Right lobe of liver (tissue), 6 donors: ENCODE measurements around the gene RNF103. TPM values are rescaled to one million over a fixed set of nuclear protein-coding genes. Genes with fewer than 3 reads are reported as not detected.

Experiments used
- ATAC-seq, 4 donors: fragments of 200-7000 bp; cut with Tn5 transposase; one replicate each; pipeline ENCODE4 v1.9.1; 2020; ENCODE audit warnings: mild to moderate bottlenecking in 4 of 4, moderate library complexity in 4 of 4
- DNase-seq, 3 donors: peaks; one replicate each; pipeline ENCODE4 v3.0.0-alpha.2; 2020
- H3K27ac ChIP-seq, 3 donors: fragments of 200-600 bp; one replicate each; pipeline ENCODE4 v1.8.0; 2022
- H3K27me3 ChIP-seq, 2 donors: fragments of 200-600 bp; one replicate each; pipeline ENCODE4 v1.8.0; 2022
- H3K36me3 ChIP-seq, 4 donors: fragments of 200-600 bp; sonication (generic) in 1 of 4; one replicate each; pipeline versions ENCODE4 v1.5.1 to v1.8.0; 2017 to 2022; ENCODE audit warnings: control low read depth in 1 of 4
- H3K4me1 ChIP-seq, 4 donors: fragments of 200-600 bp; sonication (generic) in 1 of 4; one replicate each; pipeline versions ENCODE4 v1.5.1 to v1.8.0; 2017 to 2022; ENCODE audit warnings: control low read depth in 1 of 4
- H3K4me3 ChIP-seq, 3 donors: fragments of 200-600 bp; one replicate each; pipeline ENCODE4 v1.8.0; 2022
- H3K9me3 ChIP-seq, 4 donors: fragments of 200-600 bp; sonication (generic) in 1 of 4; one replicate each; pipeline versions ENCODE4 v1.5.1 to v1.8.0; 2017 to 2022; ENCODE audit warnings: control low read depth in 1 of 4
- POLR2A ChIP-seq: fragments of 450-650 bp; IDR thresholded peaks from one replicate; pipeline ENCODE4 v1.6.1; 2017; ENCODE audit warnings: antibody characterized with exemption, mild to moderate bottlenecking
- WGBS: methylation state at CpG from one replicate; pipeline ENCODE4 v1.1.6; 2018; ENCODE audit warnings: low coverage, low lambda C conversion rate; ENCODE audit not compliant: insufficient coverage; ENCODE audit errors: missing lambda C conversion rate; 5-methylcytosine and 5-hydroxymethylcytosine counted together
- intact Hi-C, 2 donors: fragments of 100-400 bp; cut with DNase I; formaldehyde crosslinking; loops; one replicate each; pipeline versions ENCODE4 v1.11.2 to v1.14.1; 2022
- total RNA-seq, 6 experiments: library from RNA; depleted of rRNA in 2 of 6; stranded (reverse); fragments of >200 nt in 2 of 6; fragmentation: NEBNext Ultra II Directional in 3 of 6; extraction: Animal tissue kit (Norgen Biotek cat#: 25700) in 3 of 6; gene quantifications; one replicate each; pipeline versions ENCODE4 v1.1.0 to v1.2.4, GENCODE V29; 2016 to 2023
- TF ChIP-seq, protein P1 (sequence below), 4 donors: fragments of 200-600 bp in 3 of 4; fragments of 450-650 bp in 1 of 4; IDR thresholded peaks; one replicate each; pipeline versions ENCODE4 v1.5.1 to v1.8.0; 2016 to 2022; ENCODE audit warnings: antibody characterized with exemption in 4 of 4, mild to moderate bottlenecking in 2 of 4
- donor health status: DM: no; HTN: yes; CAD: no.
- donor health status: DM: no; HTN: no; CAD: no.
- donor health status: DM: no; HTN: no; CAD: no.
- donor health status: DM: no; HTN: yes; CAD: no.
- donor health status: DM: no; HTN: yes; CAD: no.

Gene RNF103
- total RNA-seq, 6 experiments from 2014 or later: 30.6 to 47.7 (median 39.7) TPM

DNA sequence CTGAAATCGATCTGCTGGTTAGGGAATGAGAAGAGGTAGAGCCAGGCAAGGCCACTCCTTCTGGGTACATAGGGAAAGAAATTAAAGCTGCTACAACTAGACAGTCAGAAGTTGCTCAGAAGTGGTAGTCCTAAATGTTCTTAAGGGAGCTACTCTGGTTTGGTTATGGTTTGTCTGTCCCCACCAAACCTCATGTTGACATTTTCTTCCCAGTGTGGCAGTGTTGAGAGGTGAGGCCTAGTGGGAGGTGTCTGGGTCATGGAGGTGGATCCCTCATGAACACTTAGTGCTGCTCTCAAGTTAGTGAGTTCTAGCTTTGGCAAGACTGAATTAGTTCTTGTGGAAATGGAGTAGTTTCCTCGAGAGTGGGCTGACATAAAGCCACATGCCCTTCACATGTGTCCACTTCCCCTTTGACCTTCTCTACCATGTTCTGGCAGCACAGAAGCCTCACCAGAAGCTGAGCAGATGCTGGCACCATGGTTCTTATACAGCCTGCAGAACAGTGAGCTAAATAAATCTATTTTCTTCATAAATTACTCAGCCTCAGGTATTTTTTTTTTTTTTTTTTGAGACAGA, 14.7 kb downstream of the RNF103 start:
- Histone ChIP-seq H3K4me3 (no peak overlapping the region), H3K27ac (no peak overlapping the region), H3K4me1 (no peaks in the 10 kb centered on the region), H3K27me3 (no peaks in the 10 kb centered on the region), H3K36me3 (peaks cover 0 to 65% (median 19%) of the 10 kb centered on the region in 4 donors), H3K9me3 (no peaks in the 10 kb centered on the region)
- WGBS: 93% methylated on average over 1 of the region's 2 CpGs
- TF ChIP-seq, protein P1, sequence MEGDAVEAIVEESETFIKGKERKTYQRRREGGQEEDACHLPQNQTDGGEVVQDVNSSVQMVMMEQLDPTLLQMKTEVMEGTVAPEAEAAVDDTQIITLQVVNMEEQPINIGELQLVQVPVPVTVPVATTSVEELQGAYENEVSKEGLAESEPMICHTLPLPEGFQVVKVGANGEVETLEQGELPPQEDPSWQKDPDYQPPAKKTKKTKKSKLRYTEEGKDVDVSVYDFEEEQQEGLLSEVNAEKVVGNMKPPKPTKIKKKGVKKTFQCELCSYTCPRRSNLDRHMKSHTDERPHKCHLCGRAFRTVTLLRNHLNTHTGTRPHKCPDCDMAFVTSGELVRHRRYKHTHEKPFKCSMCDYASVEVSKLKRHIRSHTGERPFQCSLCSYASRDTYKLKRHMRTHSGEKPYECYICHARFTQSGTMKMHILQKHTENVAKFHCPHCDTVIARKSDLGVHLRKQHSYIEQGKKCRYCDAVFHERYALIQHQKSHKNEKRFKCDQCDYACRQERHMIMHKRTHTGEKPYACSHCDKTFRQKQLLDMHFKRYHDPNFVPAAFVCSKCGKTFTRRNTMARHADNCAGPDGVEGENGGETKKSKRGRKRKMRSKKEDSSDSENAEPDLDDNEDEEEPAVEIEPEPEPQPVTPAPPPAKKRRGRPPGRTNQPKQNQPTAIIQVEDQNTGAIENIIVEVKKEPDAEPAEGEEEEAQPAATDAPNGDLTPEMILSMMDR (IDR thresholded peaks at IDR 0.05): no peak
- no peak for TF ChIP-seq POLR2A
- ATAC-seq: no peak
- DNase-seq: no peak
- intact Hi-C loops: no loop called here

DNA sequence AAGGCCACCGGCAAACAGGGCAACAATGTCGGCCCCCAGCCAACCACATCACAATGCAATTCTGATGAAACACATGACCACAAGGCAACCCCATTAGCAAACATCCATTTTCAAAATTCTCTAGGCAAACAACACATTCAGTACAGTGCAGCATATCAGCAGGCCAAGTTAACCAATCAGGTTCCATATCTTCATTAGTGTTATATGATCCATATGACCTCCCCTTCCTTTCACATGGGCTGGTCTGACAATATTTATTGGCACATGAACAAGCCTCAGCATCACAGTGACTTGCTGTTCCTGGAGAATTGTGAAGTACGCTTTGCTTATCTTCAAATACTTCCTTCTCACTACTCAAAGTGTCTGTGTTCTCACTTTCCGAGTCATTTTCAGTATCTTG, 19.8 kb downstream of the RNF103 start:
- TF ChIP-seq, protein P1 (IDR thresholded peaks at IDR 0.05): no peak
- TF ChIP-seq POLR2A: no peak
- Histone ChIP-seq H3K27me3 (no peaks in the 10 kb centered on the region), H3K4me3 (no peak overlapping the region), H3K27ac (no peak overlapping the region), H3K9me3 (no peaks in the 10 kb centered on the region), H3K4me1 (no peaks in the 10 kb centered on the region), H3K36me3 (peaks cover 0 to 38% (median 13%) of the 10 kb centered on the region in 4 donors)
- DNase-seq: no peak
- WGBS: 69% methylated on average over 4 of the region's 4 CpGs
- peak in 2 of 4 donors; percentile 20 to 35 for ATAC-seq
- intact Hi-C loops: no loop called here

DNA sequence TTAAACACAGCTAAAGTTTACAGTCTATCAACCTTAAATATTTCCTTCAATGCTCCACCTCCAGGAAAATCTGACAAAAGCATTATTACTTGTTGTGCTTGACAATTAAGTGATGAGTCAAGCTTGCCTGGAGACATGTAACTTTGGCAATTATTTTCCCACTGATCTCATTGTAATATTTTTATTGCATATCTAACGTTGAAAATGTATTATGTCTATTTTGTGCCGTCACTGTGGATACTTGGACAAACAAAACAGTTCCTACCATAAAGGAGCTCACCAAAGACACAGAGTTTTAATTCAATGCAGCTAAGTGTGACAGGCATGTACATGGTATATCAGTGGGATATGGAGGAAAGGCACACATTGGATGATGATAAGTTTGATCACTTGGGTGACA, 24.7 kb downstream of the RNF103 start:
- WGBS: 92% methylated on average over 2 of the region's 2 CpGs
- DNase-seq (no peak), ATAC-seq (no peak)
- H3K36me3 ChIP-seq: peaks cover 0 to 6% (median 3%) of the 10 kb centered on the region in 4 donors
- no peak overlapping the region for H3K27ac ChIP-seq
- TF ChIP-seq POLR2A: no peak
- TF ChIP-seq, protein P1 (IDR thresholded peaks at IDR 0.05): no peak
- intact Hi-C loops: no loop called here
- no peak overlapping the region for H3K4me3 ChIP-seq
- H3K9me3 ChIP-seq: no peaks in the 10 kb centered on the region
- no peaks in the 10 kb centered on the region for H3K27me3 ChIP-seq
- no peaks in the 10 kb centered on the region for H3K4me1 ChIP-seq

DNA sequence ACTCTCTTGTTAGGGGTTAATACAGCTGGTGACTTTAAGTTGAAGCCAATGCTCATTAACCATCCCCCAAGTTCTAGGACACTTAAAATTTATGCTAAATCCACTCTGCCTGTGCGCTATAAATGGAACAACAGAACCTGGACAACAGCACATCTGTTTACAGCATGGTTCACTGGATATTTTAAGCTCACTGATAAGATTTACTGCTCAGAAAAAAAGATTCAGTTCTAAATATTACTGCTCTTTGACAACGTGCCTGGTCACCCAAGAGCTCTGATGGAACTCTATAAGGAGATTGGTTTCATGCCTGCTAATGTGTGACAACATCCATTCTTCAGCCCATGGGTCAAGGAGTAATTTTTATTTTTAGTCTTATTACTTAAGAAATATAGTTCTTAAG, 27.5 kb downstream of the RNF103 start:
- intact Hi-C loops: no loop called here
- ATAC-seq (no peak), DNase-seq (no peak)
- Histone ChIP-seq H3K27me3 (no peaks in the 10 kb centered on the region), H3K9me3 (no peaks in the 10 kb centered on the region), H3K27ac (no peak overlapping the region), H3K36me3 (no peaks in the 10 kb centered on the region), H3K4me3 (no peak overlapping the region), H3K4me1 (no peaks in the 10 kb centered on the region)
- no peak for TF ChIP-seq POLR2A
- TF ChIP-seq, protein P1 (IDR thresholded peaks at IDR 0.05): no peak
- 77% methylated on average over 2 of the region's 2 CpGs for WGBS

DNA sequence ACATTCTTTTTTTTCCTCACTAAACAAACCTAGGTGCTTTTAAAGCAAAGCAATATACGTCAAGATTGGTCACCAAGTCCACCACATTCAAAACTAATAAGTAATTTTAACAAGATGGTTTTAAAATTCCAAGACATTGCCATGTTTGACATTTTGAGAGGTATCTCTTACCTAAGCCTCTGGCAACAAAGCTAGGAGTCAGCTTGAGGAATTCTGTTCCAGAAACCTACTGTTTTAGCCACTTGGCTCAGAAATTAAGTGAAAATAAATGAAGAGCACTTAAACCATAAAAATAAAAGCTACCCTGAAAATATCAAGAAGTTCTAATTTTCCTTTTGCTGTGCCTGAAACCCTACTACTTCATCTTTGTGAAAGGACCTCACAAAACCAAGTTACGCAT, 30.4 kb downstream of the RNF103 start:
- 77% methylated on average over 2 of the region's 2 CpGs for WGBS
- H3K27me3 ChIP-seq: no peaks in the 10 kb centered on the region
- no peaks in the 10 kb centered on the region for H3K4me1 ChIP-seq
- no peak overlapping the region for H3K27ac ChIP-seq
- DNase-seq (no peak), ATAC-seq (no peak)
- no peaks in the 10 kb centered on the region for H3K36me3 ChIP-seq
- H3K9me3 ChIP-seq: no peaks in the 10 kb centered on the region
- H3K4me3 ChIP-seq: no peak overlapping the region
- intact Hi-C loops: no loop called here
- TF ChIP-seq, protein P1 (IDR thresholded peaks at IDR 0.05): no peak
- TF ChIP-seq POLR2A: no peak
